GM12801 (cell line): ENCODE data around the gene EYS.

Experiments used
- CTCF ChIP-seq: IDR thresholded peaks from one replicate; pipeline ENCODE4 v1.5.1; 2011; ENCODE audit warnings: control low read depth; ENCODE audit not compliant: insufficient read length; ENCODE audit errors: extremely low read depth

The EYS gene

GRCh38 chr6:65566117-65566516, 140.9 kb downstream of the EYS start:
- TF ChIP-seq CTCF = no peak

- TF ChIP-seq CTCF = no peak
Observed at GRCh38 chr6:65558071-65558470, 149.0 kb downstream of the EYS start.

GRCh38 chr6:65557224-65557623, 149.8 kb downstream of the EYS start:
- no peak for TF ChIP-seq CTCF

GRCh38 chr6:65546894-65547293, 160.1 kb downstream of the EYS start:
- TF ChIP-seq CTCF = no peak

GRCh38 chr6:65545920-65546319, 161.1 kb downstream of the EYS start:
- TF ChIP-seq CTCF = no peak

- TF ChIP-seq CTCF = no peak
Observed at GRCh38 chr6:65538644-65539043, 168.4 kb downstream of the EYS start.

- TF ChIP-seq CTCF = no peak
Observed at GRCh38 chr6:65537600-65537999, 169.4 kb downstream of the EYS start.

GRCh38 chr6:65531533-65531932, 175.5 kb downstream of the EYS start:
- no peak for TF ChIP-seq CTCF
